ENCODE results near the gene FERMT3. TPM values are rescaled to one million over a fixed set of nuclear protein-coding genes. Genes with fewer than 3 reads are reported as not detected.
A peak's percentile ranks its signal among the peaks of the same experiment; 100 is the strongest.

Gene FERMT3
- total and polyA plus RNA-seq, 2 of the 13 experiments (the other 11 are each of a cell fraction or from before 2014, with no cell fraction given) = 0.29 TPM; not detected in 1

DNA sequence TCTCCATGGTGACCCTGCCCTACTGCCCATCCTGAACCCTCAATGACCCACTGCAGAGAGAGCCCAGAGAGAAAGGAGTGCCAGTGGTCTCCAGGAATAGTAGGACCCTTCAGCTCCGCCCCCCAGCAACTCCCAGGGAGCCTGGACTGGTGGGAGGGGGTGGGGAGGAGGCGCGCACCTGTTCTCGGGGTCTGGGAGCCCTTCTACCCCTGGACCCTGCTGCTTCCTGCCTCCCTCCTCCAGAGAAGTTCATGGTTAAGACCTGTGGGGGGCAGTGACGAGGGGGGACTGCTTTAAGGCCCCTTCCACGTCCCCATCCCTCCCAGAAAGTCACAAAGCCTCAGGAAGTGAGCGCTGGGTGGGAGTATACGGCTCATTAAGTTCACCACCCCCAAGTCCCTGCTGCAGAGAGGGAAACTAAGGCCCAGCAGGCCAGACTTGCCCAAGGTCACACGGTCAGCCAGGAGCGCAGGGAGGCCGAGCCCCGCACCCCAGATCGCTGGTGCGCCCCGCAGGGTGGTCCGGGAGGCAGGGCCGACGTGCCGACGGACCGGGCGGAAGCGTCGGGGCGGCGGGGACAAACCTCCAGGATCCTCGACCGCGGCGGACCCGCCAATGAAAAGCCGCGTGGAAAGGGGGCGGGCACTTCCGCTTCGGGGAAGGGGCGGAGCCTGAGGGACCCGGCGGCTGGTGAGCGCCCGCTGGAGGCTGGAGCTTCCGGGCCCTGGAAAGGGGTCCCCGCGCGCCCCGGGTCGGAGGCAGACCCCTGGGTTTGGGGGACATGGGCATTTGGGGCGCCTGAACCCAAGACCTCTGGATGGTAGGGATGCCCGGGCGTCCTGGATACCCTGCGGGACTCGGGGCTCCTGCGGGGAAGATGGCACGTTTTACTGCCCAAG, 19.3 kb downstream of the FERMT3 start, which contains the start of the genes NUDT22 and TRPT1 (continued):
- TF ChIP-seq, protein P1, sequence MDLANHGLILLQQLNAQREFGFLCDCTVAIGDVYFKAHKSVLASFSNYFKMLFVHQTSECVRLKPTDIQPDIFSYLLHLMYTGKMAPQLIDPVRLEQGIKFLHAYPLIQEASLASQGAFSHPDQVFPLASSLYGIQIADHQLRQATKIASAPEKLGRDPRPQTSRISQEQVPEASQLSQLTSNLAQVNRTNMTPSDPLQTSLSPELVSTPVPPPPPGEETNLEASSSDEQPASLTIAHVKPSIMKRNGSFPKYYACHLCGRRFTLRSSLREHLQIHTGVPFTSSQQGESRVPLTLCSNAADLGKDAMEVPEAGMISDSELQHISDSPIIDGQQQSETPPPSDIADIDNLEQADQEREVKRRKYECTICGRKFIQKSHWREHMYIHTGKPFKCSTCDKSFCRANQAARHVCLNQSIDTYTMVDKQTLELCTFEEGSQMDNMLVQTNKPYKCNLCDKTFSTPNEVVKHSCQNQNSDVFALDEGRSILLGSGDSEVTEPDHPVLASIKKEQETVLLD (CRISPR knock-in tag; IDR thresholded peaks at IDR 0.05; ENCODE audit: low read depth) = peak; percentile 53; the same call in 1 of the 2 replicates
- TF ChIP-seq KLF15 (CRISPR knock-in tag; IDR thresholded peaks at IDR 0.05; ENCODE audit: borderline replicate concordance) (peak; percentile 78; the same call in 1 of the 2 replicates), PRPF4 (IDR thresholded peaks at IDR 0.05; ENCODE audit: low read depth, low read length, poor library complexity, severe bottlenecking) (no peak), ZNF839 (CRISPR knock-in tag; IDR thresholded peaks at IDR 0.05; ENCODE audit: borderline replicate concordance) (no peak), SOX13 (IDR thresholded peaks at IDR 0.05) (no peak), SOX13 (CRISPR knock-in tag; conservative IDR thresholded peaks at IDR 0.05 in 1 of 2, IDR thresholded peaks at IDR 0.05 in 1 of 2) (peak in 1 of 2 experiments; percentile 13; a peak in 1 of 4 replicates), THAP11 (CRISPR knock-in tag; IDR thresholded peaks at IDR 0.05) (peak; percentile 85), ZFP36L2 (CRISPR knock-in tag; IDR thresholded peaks at IDR 0.05) (no peak), KDM4B (CRISPR knock-in tag; IDR thresholded peaks at IDR 0.05) (peak; percentile 49), SUZ12 (IDR thresholded peaks at IDR 0.05; ENCODE audit: low read depth, low read length) (no peak)
- TF ChIP-seq, protein P2, sequence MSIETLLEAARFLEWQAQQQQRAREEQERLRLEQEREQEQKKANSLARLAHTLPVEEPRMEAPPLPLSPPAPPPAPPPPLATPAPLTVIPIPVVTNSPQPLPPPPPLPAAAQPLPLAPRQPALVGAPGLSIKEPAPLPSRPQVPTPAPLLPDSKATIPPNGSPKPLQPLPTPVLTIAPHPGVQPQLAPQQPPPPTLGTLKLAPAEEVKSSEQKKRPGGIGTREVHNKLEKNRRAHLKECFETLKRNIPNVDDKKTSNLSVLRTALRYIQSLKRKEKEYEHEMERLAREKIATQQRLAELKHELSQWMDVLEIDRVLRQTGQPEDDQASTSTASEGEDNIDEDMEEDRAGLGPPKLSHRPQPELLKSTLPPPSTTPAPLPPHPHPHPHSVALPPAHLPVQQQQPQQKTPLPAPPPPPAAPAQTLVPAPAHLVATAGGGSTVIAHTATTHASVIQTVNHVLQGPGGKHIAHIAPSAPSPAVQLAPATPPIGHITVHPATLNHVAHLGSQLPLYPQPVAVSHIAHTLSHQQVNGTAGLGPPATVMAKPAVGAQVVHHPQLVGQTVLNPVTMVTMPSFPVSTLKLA (IDR thresholded peaks at IDR 0.05) = no peak
- TF ChIP-seq, protein P3, sequence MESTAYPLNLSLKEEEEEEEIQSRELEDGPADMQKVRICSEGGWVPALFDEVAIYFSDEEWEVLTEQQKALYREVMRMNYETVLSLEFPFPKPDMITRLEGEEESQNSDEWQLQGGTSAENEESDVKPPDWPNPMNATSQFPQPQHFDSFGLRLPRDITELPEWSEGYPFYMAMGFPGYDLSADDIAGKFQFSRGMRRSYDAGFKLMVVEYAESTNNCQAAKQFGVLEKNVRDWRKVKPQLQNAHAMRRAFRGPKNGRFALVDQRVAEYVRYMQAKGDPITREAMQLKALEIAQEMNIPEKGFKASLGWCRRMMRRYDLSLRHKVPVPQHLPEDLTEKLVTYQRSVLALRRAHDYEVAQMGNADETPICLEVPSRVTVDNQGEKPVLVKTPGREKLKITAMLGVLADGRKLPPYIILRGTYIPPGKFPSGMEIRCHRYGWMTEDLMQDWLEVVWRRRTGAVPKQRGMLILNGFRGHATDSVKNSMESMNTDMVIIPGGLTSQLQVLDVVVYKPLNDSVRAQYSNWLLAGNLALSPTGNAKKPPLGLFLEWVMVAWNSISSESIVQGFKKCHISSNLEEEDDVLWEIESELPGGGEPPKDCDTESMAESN (CRISPR knock-in tag; conservative IDR thresholded peaks at IDR 0.05) = peak; percentile 53; the same call in 1 of the 2 replicates
- TF ChIP-seq, protein P4, sequence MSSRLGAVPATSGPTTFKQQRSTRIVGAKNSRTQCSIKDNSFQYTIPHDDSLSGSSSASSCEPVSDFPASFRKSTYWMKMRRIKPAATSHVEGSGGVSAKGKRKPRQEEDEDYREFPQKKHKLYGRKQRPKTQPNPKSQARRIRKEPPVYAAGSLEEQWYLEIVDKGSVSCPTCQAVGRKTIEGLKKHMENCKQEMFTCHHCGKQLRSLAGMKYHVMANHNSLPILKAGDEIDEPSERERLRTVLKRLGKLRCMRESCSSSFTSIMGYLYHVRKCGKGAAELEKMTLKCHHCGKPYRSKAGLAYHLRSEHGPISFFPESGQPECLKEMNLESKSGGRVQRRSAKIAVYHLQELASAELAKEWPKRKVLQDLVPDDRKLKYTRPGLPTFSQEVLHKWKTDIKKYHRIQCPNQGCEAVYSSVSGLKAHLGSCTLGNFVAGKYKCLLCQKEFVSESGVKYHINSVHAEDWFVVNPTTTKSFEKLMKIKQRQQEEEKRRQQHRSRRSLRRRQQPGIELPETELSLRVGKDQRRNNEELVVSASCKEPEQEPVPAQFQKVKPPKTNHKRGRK (CRISPR knock-in tag; IDR thresholded peaks at IDR 0.05) = no peak
- TF ChIP-seq, protein P5, sequence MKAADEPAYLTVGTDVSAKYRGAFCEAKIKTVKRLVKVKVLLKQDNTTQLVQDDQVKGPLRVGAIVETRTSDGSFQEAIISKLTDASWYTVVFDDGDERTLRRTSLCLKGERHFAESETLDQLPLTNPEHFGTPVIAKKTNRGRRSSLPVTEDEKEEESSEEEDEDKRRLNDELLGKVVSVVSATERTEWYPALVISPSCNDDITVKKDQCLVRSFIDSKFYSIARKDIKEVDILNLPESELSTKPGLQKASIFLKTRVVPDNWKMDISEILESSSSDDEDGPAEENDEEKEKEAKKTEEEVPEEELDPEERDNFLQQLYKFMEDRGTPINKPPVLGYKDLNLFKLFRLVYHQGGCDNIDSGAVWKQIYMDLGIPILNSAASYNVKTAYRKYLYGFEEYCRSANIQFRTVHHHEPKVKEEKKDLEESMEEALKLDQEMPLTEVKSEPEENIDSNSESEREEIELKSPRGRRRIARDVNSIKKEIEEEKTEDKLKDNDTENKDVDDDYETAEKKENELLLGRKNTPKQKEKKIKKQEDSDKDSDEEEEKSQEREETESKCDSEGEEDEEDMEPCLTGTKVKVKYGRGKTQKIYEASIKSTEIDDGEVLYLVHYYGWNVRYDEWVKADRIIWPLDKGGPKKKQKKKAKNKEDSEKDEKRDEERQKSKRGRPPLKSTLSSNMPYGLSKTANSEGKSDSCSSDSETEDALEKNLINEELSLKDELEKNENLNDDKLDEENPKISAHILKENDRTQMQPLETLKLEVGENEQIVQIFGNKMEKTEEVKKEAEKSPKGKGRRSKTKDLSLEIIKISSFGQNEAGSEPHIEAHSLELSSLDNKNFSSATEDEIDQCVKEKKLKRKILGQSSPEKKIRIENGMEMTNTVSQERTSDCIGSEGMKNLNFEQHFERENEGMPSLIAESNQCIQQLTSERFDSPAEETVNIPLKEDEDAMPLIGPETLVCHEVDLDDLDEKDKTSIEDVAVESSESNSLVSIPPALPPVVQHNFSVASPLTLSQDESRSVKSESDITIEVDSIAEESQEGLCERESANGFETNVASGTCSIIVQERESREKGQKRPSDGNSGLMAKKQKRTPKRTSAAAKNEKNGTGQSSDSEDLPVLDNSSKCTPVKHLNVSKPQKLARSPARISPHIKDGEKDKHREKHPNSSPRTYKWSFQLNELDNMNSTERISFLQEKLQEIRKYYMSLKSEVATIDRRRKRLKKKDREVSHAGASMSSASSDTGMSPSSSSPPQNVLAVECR (CRISPR knock-in tag; IDR thresholded peaks at IDR 0.05; ENCODE audit: borderline replicate concordance) = peak; percentile 84; the same call in 1 of the 2 replicates
- TF ChIP-seq, protein P6, sequence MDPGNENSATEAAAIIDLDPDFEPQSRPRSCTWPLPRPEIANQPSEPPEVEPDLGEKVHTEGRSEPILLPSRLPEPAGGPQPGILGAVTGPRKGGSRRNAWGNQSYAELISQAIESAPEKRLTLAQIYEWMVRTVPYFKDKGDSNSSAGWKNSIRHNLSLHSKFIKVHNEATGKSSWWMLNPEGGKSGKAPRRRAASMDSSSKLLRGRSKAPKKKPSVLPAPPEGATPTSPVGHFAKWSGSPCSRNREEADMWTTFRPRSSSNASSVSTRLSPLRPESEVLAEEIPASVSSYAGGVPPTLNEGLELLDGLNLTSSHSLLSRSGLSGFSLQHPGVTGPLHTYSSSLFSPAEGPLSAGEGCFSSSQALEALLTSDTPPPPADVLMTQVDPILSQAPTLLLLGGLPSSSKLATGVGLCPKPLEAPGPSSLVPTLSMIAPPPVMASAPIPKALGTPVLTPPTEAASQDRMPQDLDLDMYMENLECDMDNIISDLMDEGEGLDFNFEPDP (CRISPR knock-in tag; conservative IDR thresholded peaks at IDR 0.05) = no peak
